Breast epithelium (tissue), 4 donors: ENCODE results near the gene GIPC3. TPM values are rescaled to one million over a fixed set of nuclear protein-coding genes. Genes with fewer than 3 reads are reported as not detected.
A peak's percentile ranks its signal among the peaks of the same experiment; 100 is the strongest.

Source experiments
- DNase-seq, 2 donors: peaks; one replicate each; pipeline ENCODE4 v3.0.0-alpha.2; 2019; ENCODE audit warnings: low spot score in 2 of 2
- H3K27ac ChIP-seq, 2 donors: fragments of 200-600 bp; sonication (generic) in 1 of 2; one replicate each; pipeline ENCODE4 v1.5.1; 2016 to 2019; ENCODE audit warnings: mild to moderate bottlenecking in 1 of 2
- H3K27me3 ChIP-seq, 2 donors: fragments of 200-600 bp; sonication (generic) in 1 of 2; one replicate each; pipeline versions ENCODE4 v1.5.1 to v1.6.0; 2017 to 2019; ENCODE audit warnings: control low read depth in 1 of 2, mild to moderate bottlenecking in 1 of 2
- H3K36me3 ChIP-seq: fragments of 200-600 bp; one replicate; pipeline ENCODE4 v1.5.1; 2019
- H3K4me1 ChIP-seq, 2 donors: fragments of 200-600 bp; sonication (generic); one replicate each; pipeline ENCODE4 v1.5.1; 2016 to 2019; ENCODE audit warnings: control low read depth in 1 of 2
- H3K4me3 ChIP-seq, 3 donors: fragments of 200-600 bp; sonication (generic); 1 replicate in 2 of 3; 2 replicates in 1 of 3; pipeline ENCODE4 v1.5.1; 2016 to 2019; ENCODE audit warnings: mild to moderate bottlenecking in 3 of 3, moderate library complexity in 2 of 3
- H3K9me3 ChIP-seq, 2 donors: fragments of 200-600 bp; sonication (generic) in 1 of 2; one replicate each; pipeline ENCODE4 v1.5.1; 2016 to 2019; ENCODE audit warnings: control low read depth in 1 of 2
- CTCF ChIP-seq, 3 donors: fragments of 450-650 bp; IDR thresholded peaks; one replicate each; pipeline ENCODE4 v1.5.1; 2016 to 2017; ENCODE audit warnings: antibody characterized with exemption in 3 of 3, mild to moderate bottlenecking in 3 of 3, moderate library complexity in 3 of 3
- POLR2A ChIP-seq: fragments of 450-650 bp; IDR thresholded peaks from one replicate; pipeline ENCODE4 v1.6.1; 2016; ENCODE audit warnings: antibody characterized with exemption, mild to moderate bottlenecking, moderate library complexity
- POLR2AphosphoS5 ChIP-seq, 3 donors: sonication (generic); formaldehyde crosslinking; IDR thresholded peaks; one replicate each; pipeline ENCODE4 v1.6.1; 2017; ENCODE audit warnings: antibody characterized with exemption in 3 of 3
- intact Hi-C: fragments of 100-400 bp; cut with DNase I; formaldehyde crosslinking; loops from one replicate; pipeline ENCODE4 v1.15.1; 2023; ENCODE audit warnings: low total_unique reads
- total RNA-seq, 3 donors: library from RNA; depleted of rRNA; stranded (reverse); fragments of >200 nt; gene quantifications; one replicate each; pipeline ENCODE4 v1.1.0, GENCODE V29; 2016

The GIPC3 gene
- under 1 TPM; 0.29 to 0.66 (median 0.64) TPM for total RNA-seq

GRCh38 chr19:3585301-3586126 is at the start of gene GIPC3:
TSS of gene GIPC3 (plus strand) at chr19:3585478. CDS start at chr19:3585598, 120 bp downstream.
- no peak for DNase-seq
- Histone ChIP-seq H3K27ac (no peak within 1 kb of the TSS), H3K4me1 (no peaks in the 10 kb centered on the region), H3K36me3 (no peaks in the 10 kb centered on the region), H3K9me3 (no peaks in the 10 kb centered on the region), H3K27me3 (peaks cover 5 to 9% of the 10 kb centered on the region in 2 donors), H3K4me3 (peak within 1 kb of the TSS; percentile 36 to 67 (median 41))
- TF ChIP-seq POLR2A (no peak), POLR2AphosphoS5 (IDR thresholded peaks at IDR 0.05) (no peak), CTCF (IDR thresholded peaks at IDR 0.05) (no peak)
- intact Hi-C loops, result no loop called here

GRCh38 chr19:3535563-3535965 is 49.7 kb upstream of the GIPC3 start:
- DNase-seq, result no peak
- Histone ChIP-seq H3K27ac (peak overlapping the region; percentile 69 to 73), H3K9me3 (no peaks in the 10 kb centered on the region), H3K36me3 (peaks cover 21% of the 10 kb centered on the region), H3K27me3 (no peaks in the 10 kb centered on the region), H3K4me1 (peaks cover 5 to 13% of the 10 kb centered on the region in 2 donors), H3K4me3 (no peak overlapping the region)
- TF ChIP-seq POLR2AphosphoS5 (IDR thresholded peaks at IDR 0.05) (no peak), POLR2A (no peak), CTCF (IDR thresholded peaks at IDR 0.05) (no peak)
- intact Hi-C loops, result no loop called here

- peak overlapping the region; percentile 69 to 73 for H3K27ac ChIP-seq
- intact Hi-C loops, result no loop called here
Observed at GRCh38 chr19:3535981-3536380, 49.3 kb upstream of the GIPC3 start.

GRCh38 chr19:3536429-3537100 is 48.7 kb upstream of the GIPC3 start:
- intact Hi-C loops, result no loop called here
- Histone ChIP-seq H3K27ac (peak overlapping the region; percentile 69 to 73), H3K4me1 (peaks cover 5 to 13% of the 10 kb centered on the region in 2 donors), H3K4me3 (peak overlapping the region in 1 of 3 donors; percentile 15), H3K9me3 (no peaks in the 10 kb centered on the region), H3K27me3 (no peaks in the 10 kb centered on the region), H3K36me3 (peaks cover 21% of the 10 kb centered on the region)
- TF ChIP-seq POLR2AphosphoS5 (IDR thresholded peaks at IDR 0.05), result no peak
- TF ChIP-seq POLR2A, result no peak
- TF ChIP-seq CTCF (IDR thresholded peaks at IDR 0.05), result no peak
- DNase-seq, result peak in 1 of 2 donors; percentile 75

More at GRCh38 chr19:3535981-3536380, 49.3 kb upstream of the GIPC3 start:
- Histone ChIP-seq H3K27me3 (no peaks in the 10 kb centered on the region), H3K4me3 (peak overlapping the region in 1 of 3 donors; percentile 15), H3K4me1 (peaks cover 5 to 13% of the 10 kb centered on the region in 2 donors), H3K9me3 (no peaks in the 10 kb centered on the region), H3K36me3 (peaks cover 21% of the 10 kb centered on the region)
- no peak for DNase-seq
- no peak for TF ChIP-seq POLR2AphosphoS5 (IDR thresholded peaks at IDR 0.05)
- no peak for TF ChIP-seq POLR2A

- peaks cover 19% of the 10 kb centered on the region for H3K36me3 ChIP-seq
- H3K27me3 ChIP-seq, result no peaks in the 10 kb centered on the region
- peak overlapping the region in 1 of 3 donors; percentile 15 for H3K4me3 ChIP-seq
- intact Hi-C loops, result no loop called here
- H3K4me1 ChIP-seq, result peaks cover 5 to 13% of the 10 kb centered on the region in 2 donors
- no peaks in the 10 kb centered on the region for H3K9me3 ChIP-seq
- H3K27ac ChIP-seq, result peak overlapping the region; percentile 69 to 73
- no peak for DNase-seq
- TF ChIP-seq POLR2A, result no peak
- no peak for TF ChIP-seq CTCF (IDR thresholded peaks at IDR 0.05)
- TF ChIP-seq POLR2AphosphoS5 (IDR thresholded peaks at IDR 0.05), result no peak
Observed at GRCh38 chr19:3537101-3537437, 48.2 kb upstream of the GIPC3 start.
